Adrenal gland (tissue), 5 donors: ENCODE data around the gene SLC50A1.

Experiments
- POLR2A ChIP-seq, 2 donors: fragments of 450-650 bp; IDR thresholded peaks; one replicate each; pipeline ENCODE4 v1.6.1; 2017; ENCODE audit warnings: antibody characterized with exemption in 2 of 2, mild to moderate bottlenecking in 2 of 2, moderate library complexity in 1 of 2
- TF ChIP-seq, protein P1 (sequence below), 6 experiments: fragments of 450-650 bp in 4 of 6; fragments of 200-600 bp in 2 of 6; sonication (generic) in 1 of 6; IDR thresholded peaks; 1 replicate in 5 of 6; 2 replicates in 1 of 6; pipeline versions ENCODE4 v1.5.1 to v1.8.0; 2016 to 2021; ENCODE audit warnings: antibody characterized with exemption in 6 of 6, mild to moderate bottlenecking in 2 of 6, moderate library complexity in 1 of 6
- donor health status: DM: no; HTN: no; CAD: no.

GRCh38 chr1:155134880-155135414, 705 bp upstream of the SLC50A1 start:
- TF ChIP-seq POLR2A (IDR thresholded peaks at IDR 0.05) = peak in 1 of 2 donors; percentile 70
- TF ChIP-seq, protein P1, sequence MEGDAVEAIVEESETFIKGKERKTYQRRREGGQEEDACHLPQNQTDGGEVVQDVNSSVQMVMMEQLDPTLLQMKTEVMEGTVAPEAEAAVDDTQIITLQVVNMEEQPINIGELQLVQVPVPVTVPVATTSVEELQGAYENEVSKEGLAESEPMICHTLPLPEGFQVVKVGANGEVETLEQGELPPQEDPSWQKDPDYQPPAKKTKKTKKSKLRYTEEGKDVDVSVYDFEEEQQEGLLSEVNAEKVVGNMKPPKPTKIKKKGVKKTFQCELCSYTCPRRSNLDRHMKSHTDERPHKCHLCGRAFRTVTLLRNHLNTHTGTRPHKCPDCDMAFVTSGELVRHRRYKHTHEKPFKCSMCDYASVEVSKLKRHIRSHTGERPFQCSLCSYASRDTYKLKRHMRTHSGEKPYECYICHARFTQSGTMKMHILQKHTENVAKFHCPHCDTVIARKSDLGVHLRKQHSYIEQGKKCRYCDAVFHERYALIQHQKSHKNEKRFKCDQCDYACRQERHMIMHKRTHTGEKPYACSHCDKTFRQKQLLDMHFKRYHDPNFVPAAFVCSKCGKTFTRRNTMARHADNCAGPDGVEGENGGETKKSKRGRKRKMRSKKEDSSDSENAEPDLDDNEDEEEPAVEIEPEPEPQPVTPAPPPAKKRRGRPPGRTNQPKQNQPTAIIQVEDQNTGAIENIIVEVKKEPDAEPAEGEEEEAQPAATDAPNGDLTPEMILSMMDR (IDR thresholded peaks at IDR 0.05) = no peak
